GM21381 (cell line): ENCODE measurements around the gene RHCE.
"Not testable (repeated sequence)": the region's sequence is repeated elsewhere in the genome, so short reads cannot be mapped to it uniquely, and the experiment has no call there.

Experiments
- ATAC-seq: cut with Tn5 transposase; IDR thresholded peaks from one replicate; pipeline ENCODE4 v1.9.1; 2021; ENCODE audit warnings: mild to moderate bottlenecking, moderate library complexity; ENCODE audit not compliant: unreplicated experiment

RHCE gene

DNA sequence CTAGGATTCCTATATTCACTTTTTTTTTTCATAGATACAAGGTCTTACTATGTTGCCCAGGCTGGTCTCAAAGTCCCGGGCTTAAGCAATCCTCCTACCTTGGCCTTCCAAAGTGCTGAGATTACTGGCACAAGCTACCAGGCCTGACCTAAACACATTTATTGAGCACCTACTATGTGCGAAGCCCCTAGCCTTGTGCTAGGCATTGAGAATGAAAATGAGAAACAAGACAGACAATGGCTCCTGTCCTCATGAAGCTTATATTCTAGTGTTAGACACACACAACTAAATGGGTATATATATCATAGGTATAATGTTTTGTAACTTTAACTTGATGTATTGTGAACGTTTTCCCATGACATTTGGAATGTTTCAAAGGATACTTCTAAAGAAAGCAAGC is 71.0 kb downstream of the RHCE start:
- ATAC-seq: no peak

DNA sequence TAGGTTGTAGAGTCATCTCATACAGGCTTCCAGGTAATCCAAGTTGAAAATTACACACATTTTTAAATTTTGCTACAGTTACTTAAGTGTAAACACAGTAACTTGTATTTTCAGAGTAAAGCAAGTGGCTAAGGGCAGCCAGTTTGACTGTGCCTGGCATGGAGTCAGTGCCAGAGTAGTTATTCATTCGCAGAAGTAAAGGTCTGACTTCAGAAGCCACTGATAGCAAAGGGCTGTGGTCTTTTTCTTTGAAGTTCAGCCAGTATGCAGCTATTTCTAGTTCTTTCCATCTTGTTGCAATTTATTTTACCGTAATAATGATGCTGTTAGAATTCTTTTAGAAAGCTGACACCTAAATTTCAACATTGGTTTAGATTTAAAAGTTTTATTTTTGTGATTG is 73.1 kb downstream of the RHCE start:
- ATAC-seq: no peak

DNA sequence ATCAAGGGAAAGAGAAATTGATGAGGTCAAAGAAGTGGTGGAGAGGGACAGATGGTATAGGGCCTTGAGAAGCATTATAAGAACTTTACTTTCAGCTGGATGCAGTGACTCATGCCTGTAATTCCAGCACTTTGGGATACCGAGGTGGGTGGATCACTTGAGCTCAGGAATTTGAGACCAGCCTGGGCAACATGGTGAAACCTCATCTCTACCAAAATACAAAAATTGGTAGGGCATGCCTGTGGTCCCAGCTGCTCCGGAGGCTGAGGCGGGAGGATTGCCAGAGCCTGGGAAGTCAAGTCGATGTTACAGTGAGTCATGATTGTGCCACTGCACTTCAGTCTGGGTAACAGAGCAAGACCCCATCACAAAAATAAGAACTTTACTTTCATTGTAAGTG is 76.8 kb downstream of the RHCE start:
- ATAC-seq: no peak

DNA sequence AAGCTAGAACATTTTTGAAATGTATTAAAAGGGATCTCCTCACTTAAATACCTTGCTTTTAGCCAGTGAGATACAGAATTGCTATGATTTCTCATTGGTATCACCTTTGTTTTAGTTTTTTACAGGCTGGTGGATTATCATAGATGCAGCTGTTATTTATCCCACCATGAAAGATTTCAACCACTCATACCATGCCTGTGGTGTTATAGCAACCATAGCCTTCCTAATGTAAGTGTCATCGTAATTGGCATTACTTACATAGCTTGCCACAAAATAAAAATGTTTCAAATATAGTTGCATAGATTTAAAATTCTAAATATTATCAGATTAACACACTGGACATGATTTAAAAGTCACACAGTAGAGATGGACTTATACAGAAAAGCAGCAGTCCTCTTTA is 77.8 kb downstream of the RHCE start:
- ATAC-seq: no peak

DNA sequence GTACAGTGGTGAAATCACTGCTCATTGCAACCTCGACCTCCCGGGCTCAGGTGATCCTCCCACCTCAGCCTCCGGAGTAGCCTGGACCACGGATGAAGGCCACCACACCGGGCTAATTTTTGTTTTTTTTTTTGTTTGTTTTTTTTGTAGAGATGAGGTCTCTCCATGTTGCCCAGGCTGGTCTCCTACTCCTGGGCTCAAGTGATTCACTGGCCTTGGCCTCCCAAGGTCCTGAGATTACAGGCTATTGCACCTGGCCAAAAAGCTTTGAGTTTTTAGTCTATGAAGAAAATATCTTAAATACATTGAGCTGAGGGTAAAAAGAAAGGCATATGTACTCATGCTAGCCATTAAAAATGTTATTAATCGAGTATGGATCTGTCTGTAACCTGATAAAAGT is 78.9 kb downstream of the RHCE start:
- ATAC-seq: no peak

DNA sequence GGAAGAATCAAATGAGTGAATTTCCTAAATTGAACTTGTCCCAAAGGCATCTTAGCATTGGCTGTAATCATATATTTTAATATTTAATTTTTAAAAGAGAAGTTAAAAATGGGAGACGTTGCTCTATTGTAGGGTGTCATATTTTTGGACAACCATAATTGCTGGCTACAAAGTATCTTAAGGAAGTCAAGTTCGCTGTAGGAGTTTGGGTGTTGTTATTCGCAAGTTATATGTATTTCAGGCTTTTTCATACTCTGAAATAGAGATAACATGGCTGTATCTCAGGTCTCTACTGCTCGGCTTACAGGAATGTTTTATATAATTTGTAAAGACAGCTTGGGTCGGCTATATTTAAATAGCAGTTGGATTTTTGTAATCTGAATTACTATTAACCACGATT is 81.6 kb downstream of the RHCE start:
- no peak for ATAC-seq

DNA sequence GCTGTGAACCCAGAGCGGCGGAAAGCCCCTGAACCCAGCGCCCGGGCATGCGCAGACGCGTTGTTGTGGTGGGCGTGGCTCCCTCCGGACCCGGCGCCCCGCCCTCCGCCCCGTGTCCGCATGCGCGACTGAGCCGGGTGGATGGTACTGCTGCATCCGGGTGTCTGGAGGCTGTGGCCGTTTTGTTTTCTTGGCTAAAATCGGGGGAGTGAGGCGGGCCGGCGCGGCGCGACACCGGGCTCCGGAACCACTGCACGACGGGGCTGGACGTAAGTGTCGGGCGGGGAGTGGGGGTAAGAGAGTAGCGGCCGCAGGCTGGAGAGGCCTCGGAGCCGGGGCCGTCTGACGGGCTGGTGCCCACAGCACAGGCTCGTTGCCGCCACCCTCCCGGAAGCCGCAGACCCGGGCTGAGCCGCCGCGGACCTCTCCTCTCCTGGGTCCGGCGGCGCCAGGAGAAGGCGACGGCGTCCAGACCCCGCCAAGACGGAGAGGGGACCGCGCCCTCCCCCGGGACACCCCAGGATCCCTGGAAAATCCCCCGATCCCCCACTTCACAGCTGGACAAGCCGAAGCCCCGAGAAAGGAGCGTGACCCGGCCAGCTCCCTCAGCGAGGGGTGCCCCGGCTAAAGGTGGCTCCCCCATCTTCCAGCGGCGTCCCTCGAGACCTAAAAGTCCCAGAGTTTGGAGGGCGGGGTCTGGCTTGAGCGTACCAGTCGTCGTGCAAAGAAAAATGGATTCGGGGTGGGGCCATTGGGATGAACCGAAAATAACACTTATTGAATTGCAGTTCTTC is 82.2 kb downstream of the RHCE start, which contains the start of gene TMEM50A:
TSS of gene TMEM50A (plus strand) at position 147 of the 794 bp plus-strand sequence. CDS start 2,153 bp downstream, outside the sequence.
- peak; percentile 63 for ATAC-seq

DNA sequence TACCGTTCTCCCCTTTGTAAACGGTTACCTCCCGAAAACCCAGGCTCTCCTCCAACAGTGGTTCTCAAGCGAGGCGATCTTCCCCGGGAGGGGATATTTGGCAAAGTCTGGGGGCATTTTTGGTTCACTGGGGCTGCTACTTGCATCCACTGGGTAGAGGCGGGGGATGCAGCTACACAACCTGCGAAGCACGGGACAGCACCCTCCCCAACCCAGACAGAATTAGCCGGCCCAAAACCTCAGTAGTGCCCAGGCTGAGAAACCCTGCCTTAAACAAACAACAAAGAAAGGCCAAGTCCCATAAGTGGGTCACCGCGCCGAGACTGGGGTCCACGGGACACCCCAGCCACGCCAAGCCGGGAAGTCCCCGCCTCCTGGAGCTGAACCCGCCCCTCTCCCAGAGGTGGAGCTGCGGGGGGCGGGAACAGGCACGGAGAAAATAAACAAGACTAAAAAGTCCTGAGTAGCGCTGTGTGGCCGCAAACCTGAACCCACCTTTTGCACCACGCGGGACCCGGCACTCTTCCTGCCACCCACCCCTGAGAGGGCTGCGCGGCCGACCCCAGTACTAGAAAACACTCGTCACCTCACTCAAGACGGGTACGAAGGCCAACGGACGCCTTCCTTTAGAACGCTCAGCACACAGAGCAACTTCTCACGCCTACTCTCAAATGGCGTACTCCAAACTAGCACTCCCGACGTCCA is 83.0 kb downstream of the RHCE start:
- ATAC-seq: peak; percentile 38

DNA sequence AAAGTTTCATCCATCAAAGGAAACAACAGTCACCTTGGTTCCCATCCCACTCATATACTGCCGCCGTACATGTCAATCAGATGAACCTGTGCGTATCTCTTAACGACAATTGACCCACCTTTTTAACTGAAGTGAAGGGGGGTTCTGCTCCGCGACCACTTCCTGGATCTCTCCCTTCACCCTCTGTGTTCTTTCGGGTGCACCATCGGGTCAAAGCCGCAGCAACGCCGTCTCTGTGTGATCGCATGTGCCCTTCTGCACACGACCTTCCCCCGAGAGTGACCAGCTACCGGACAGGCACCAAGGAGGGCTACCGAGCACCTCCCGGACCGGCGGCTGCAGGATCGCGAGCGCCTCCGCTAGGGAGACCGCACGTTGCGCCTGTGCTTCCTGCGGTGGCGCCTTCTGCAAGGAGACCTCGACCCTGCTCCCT is 83.7 kb downstream of the RHCE start:
- ATAC-seq: not testable (repeated sequence)

DNA sequence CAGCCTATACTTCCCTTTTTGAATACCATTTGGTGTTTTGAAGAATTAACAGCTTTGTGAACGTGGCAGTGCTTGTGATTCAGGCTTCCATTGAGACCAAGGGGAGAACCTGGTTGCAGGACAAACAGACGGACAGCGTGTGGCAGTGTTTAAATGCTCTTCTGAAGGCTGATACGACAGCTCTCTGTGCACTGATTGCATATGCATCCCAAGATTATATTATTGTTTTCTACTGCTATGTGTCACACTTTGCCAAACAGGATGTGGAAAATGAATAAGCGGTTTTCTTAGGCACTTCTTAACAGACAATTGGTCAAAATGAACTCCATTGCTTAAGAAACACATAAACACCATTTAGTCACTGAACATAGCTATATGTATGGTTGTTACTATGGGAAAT is 90.7 kb downstream of the RHCE start:
- ATAC-seq: not testable (repeated sequence)

DNA sequence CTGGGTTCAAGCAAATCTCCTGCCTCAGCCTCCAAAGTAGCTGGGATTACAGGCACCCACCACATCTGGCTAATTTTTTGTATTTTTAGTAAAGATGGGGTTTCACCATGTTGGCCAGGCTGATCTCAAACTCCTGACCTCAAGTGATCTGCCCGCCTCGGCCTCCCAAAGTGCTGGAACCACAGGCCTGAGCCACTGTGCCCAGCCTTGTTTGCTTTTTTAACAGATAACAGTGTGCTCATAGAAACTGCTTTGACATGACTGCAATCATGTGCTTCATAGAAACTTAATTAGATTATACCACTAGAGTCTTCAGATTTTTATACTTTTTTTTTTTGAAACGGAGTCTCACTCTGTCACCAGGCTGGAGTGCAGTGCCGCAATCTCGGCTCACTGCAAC is 91.3 kb downstream of the RHCE start:
- not testable (repeated sequence) for ATAC-seq

DNA sequence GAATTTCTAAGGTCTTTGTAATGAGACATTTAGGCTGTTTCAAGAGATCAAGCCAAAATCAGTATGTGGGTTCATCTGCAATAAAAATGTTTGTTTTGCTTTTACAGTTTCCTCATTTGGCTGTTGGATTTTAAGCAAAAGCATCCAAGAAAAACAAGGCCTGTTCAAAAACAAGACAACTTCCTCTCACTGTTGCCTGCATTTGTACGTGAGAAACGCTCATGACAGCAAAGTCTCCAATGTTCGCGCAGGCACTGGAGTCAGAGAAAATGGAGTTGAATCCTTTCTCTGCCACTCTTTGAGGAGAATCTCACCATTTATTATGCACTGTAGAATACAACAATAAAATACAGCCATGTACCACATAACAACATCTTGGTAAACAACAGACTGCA is 91.8 kb downstream of the RHCE start:
- not testable (repeated sequence) for ATAC-seq

DNA sequence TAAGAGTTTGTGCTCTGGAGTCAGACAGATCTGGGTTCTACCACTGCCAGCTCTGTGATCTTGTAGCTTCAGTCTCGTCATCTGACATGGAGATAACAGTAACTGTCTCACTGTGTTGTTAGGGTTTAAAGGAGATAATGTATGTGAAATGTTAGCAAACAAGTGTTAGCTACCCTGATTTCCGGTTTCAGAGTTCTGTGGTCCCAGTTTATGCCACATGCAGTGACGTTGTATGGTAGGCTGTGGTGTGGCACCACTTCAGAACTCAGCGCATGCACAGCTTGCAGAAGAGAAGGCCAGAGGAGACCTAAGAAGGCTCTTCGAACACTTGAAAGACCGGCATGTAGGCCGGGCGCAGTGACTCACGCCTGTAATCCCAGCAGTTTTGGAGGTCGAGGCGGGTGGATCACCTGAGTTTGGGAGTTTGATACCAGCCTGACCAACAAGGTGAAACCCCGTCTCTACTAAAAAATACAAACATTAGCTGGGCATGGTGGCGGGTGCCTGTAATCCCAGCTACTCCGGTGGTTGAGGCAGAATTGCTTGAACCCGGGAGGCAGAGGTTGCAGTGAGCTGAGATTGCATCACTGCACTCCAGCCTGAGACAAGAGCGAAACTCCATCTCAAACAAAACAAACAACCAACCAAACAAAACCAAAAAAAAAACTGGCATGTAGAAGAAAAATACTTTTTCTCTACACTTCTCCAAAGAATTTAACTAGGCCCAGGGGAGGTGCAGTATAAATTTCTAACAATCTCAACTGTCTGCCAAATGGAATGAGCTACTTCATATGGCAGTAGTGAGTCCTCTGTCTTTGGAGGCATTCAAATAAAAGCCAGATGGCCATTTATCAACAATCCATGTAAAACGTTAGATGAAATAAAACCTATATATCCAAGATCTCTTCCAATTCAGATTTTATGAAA is 92.5 kb downstream of the RHCE start:
- not testable (repeated sequence) for ATAC-seq

DNA sequence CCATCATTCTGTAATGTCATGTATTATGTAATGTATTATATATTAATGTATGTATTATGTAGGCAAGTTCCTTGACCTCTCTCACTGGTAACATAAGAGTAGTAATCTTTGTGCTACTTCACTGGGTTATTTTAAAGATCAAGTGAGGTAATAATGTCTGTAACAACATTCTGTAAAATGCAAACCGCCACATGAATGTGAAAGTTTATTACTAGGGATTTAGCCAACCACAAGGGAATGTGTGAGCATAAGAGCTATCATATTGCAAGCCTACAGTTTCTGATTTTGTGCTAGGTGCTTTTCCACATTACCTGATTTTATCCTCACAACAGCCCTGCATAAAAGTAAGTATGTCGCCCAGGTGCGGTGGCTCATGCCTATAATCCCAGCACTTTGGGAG is 96.2 kb downstream of the RHCE start:
- not testable (repeated sequence) for ATAC-seq

DNA sequence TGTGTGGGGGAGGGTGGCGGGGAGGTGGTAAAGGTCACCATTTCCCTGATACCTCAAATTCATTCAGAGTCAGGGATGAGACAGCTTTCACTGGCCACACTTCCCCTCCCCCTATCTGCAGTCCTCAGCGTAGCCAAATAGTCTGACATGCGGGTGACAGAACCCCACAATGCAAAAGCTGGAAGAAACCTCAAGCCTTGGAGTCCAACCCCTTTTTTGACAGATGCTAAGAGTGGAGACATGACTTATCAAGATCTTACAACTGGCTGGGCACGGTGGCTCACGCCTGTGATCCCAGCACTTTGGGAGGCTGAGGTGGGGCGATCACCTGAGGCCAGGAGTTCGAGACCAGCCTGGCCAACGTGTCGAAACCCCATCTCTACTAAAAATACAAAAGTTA is 98.5 kb downstream of the RHCE start:
- not testable (repeated sequence) for ATAC-seq

DNA sequence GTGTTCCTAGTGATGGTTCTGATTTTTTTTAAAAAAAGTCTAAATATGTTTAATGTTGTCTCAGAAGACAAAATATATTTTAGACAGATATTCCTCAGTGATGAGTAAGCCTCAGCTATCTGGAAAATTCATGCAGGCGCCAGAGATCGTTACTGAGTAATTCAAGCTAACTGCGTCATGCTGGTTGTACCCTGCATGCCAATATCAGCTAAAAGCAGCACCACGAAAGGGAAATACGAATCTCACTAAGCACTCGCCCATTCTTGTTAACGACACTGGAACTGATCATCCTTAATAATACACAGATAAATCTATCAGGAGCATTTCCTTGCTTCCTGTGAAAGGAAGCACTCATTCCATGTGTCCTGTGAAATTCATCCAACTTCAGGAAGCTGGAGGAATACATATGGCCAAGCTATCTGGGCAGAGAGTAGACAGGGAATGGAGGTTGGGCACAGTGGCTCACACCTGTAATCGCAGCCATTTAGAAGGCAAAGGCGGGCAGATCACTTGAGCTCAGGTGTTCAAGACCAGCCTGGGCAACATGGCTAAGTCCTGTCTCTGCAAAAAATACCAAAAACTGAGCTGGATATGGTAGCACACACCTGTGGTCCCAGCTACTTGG is 100.2 kb downstream of the RHCE start:
- not testable (repeated sequence) for ATAC-seq

DNA sequence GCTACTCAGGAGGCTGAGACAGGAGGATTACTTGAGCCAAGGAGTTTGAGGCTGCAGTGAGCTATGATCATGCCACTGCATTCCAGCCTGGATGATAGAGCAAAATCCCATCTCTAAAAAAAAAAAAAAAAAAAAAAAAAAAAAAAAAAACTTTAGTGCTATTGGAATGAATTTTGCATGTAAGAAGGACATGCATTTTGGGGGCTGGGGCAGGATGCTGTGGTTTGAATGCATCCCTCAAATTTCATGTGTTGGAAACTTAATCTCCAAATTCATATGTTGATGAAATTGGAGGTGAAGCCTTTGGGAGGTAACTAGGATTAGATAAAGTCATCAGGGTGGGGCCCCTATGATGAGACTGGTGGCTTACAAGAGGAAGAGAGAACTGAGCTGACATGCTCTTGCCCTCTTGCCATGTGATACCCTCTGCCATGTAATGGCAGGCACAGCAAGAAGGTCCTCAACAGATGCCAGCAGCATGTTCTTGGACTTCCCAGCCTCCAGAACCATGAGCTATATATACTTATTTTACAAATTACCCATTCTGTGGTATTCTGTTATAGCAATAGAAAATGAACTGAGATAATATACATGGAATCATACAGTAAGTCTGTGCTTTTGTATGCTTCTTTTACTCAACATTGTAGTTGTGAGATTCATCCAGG is 107.7 kb downstream of the RHCE start:
- ATAC-seq: not testable (repeated sequence)
